Pancreas (tissue), 10 donors: ENCODE measurements around the gene PSME2. TPM values are rescaled to one million over a fixed set of nuclear protein-coding genes. Genes with fewer than 3 reads are reported as not detected.

Experiments
- ATAC-seq, 4 donors: fragments of 200-7000 bp; cut with Tn5 transposase; one replicate each; pipeline versions ENCODE4 v1.8.0 to v1.9.1; 2020; ENCODE audit warnings: mild to moderate bottlenecking in 4 of 4, moderate library complexity in 4 of 4
- DNase-seq, 6 donors: peaks; one replicate each; pipeline ENCODE4 v3.0.0-alpha.2; 2020
- FAIRE-seq: peaks from 2 replicates; lab custom pipeline; 2012; peaks lifted over from hg19 to GRCh38; lab: Jason Lieb, UNC
- H3K27ac ChIP-seq, 4 donors: fragments of 200-600 bp; sonication (generic); 1 replicate in 3 of 4; 2 replicates in 1 of 4; pipeline versions ENCODE4 v1.5.0 to v1.8.0; 2020
- H3K27me3 ChIP-seq, 4 donors: fragments of 200-600 bp; one replicate each; pipeline ENCODE4 v1.8.0; 2021
- H3K36me3 ChIP-seq, 3 donors: fragments of 200-600 bp; sonication (generic) in 1 of 3; one replicate each; pipeline versions ENCODE4 v1.5.0 to v1.8.0; 2020 to 2021
- H3K4me1 ChIP-seq, 3 donors: fragments of 200-600 bp; one replicate each; pipeline ENCODE4 v1.8.0; 2021
- H3K4me3 ChIP-seq, 4 donors: fragments of 200-600 bp; sonication (generic) in 2 of 4; one replicate each; pipeline versions ENCODE4 v1.5.0 to v1.8.0; 2020 to 2021
- H3K9me3 ChIP-seq, 4 donors: fragments of 200-600 bp; one replicate each; pipeline ENCODE4 v1.8.0; 2021
- WGBS, 2 donors: extraction: QIAGEN DNeasy Blood & Tissue Kit; methylation state at CpG; one replicate each; pipeline ENCODE4 v1.1.7; 2013; 5-methylcytosine and 5-hydroxymethylcytosine counted together
- intact Hi-C, 3 donors: fragments of 100-400 bp; cut with DNase I; formaldehyde crosslinking; loops; one replicate each; pipeline versions ENCODE4 v1.11.1 to v1.14.2; 2022
- polyA plus RNA-seq, 2 donors: library from polyadenylated mRNA; stranded (reverse); fragments of 200-250 nt; gene quantifications; one replicate each; pipeline ENCODE4 v1.2.3, GENCODE V29; 2013
- total RNA-seq, 6 donors: library from RNA; stranded (reverse); fragmentation: NEBNext Ultra II Directional in 4 of 6; extraction: Animal tissue kit (Norgen Biotek cat#: 25700) in 4 of 6; gene quantifications; one replicate each; pipeline versions ENCODE4 v1.2.1 to v1.2.4, GENCODE V29; 2021 to 2023
- TF ChIP-seq, protein P1 (sequence below), 4 donors: fragments of 200-600 bp; sonication (generic) in 3 of 4; IDR thresholded peaks; one replicate each; pipeline versions ENCODE4 v1.5.0 to v1.8.0; 2021; ENCODE audit warnings: antibody characterized with exemption in 4 of 4
- donor health status: healthy with polysubstance abuse.
- donor health status: DM: no; HTN: no; CAD: no; lungs with moderate emphysema.
- donor health status: DM: no; HTN: no; CAD: no.
- donor health status: control.
- donor health status: control.
- donor health status: Bipolar disorder and iron deficiency.
- donor health status: DM: yes; HTN: yes; CAD: no.
- donor health status: DM: no; HTN: no; CAD: no.
- donor health status: DM: no; HTN: no; CAD: no.
- donor health status: DM: yes; HTN: yes; CAD: no.

The PSME2 gene
- total and polyA plus RNA-seq, 8 donors: 33.9 to 285 (median 77.9) TPM

DNA sequence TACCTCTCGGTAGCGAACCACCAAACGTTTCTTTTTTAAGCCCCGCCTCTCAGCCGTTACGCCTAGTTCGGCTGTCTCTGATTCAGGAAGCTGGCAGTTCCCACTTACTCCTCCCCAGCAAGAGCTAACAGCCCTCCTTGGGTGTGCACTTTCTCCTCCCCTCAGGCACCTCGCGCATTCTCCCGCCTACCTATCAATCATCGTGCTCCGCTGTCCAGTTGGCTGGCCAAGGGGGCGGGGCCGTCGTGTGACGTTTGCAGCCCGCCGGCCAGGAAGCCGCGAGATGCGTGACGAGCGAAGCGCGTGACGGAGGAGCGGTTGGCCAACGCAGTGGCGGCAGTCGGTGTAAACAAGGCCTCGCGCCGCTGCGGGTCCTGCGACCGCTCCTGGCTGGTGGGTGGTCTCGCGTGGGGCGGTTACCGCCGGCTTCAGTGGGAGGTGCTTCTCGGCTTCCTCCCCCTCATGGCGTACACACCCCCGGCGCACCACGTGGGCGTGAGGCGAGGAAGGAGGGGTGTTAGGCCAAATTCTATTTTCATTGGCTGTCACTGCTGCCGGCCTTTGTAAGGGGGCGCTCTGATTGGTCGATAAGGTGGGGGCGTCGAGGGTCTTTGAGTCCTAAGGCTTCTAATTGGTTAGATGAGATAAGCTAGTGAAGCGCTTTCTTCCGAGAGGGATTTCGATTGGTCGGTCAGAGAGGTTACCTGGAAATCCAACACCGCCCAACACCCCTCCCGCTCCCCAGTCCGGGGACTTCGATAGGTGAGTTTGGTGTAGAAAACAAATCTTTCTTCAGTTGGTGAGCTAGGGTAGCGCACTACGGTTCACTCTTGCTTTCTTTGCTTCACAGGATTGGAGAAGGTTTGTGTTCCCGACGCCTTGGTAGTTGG lies 31.6 kb downstream of the PSME2 start, which contains the start of the genes DCAF11 and NRL:
TSS of gene DCAF11 (plus strand) at position 246 of the 890 bp plus-strand sequence. CDS start 818 bp downstream, outside the sequence.
TSS of gene NRL (minus strand) at position 418 of the 890 bp plus-strand sequence. CDS start 32,101 bp downstream, outside the sequence.
- Histone ChIP-seq H3K9me3 (no peaks in the 10 kb centered on the region), H3K27ac (peak within 1 kb of the TSS; percentile 92 to 100 (median 98)), H3K27me3 (no peaks in the 10 kb centered on the region), H3K4me3 (peak within 1 kb of the TSS; percentile 44 to 74 (median 56)), H3K36me3 (peaks cover 4 to 27% (median 22%) of the 10 kb centered on the region in 3 donors), H3K4me1 (peaks cover 0 to 31% (median 10%) of the 10 kb centered on the region in 3 donors)
- intact Hi-C loops: no loop called here
- DNase-seq: peak; percentile 97 to 99 (median 99)
- TF ChIP-seq, protein P1, sequence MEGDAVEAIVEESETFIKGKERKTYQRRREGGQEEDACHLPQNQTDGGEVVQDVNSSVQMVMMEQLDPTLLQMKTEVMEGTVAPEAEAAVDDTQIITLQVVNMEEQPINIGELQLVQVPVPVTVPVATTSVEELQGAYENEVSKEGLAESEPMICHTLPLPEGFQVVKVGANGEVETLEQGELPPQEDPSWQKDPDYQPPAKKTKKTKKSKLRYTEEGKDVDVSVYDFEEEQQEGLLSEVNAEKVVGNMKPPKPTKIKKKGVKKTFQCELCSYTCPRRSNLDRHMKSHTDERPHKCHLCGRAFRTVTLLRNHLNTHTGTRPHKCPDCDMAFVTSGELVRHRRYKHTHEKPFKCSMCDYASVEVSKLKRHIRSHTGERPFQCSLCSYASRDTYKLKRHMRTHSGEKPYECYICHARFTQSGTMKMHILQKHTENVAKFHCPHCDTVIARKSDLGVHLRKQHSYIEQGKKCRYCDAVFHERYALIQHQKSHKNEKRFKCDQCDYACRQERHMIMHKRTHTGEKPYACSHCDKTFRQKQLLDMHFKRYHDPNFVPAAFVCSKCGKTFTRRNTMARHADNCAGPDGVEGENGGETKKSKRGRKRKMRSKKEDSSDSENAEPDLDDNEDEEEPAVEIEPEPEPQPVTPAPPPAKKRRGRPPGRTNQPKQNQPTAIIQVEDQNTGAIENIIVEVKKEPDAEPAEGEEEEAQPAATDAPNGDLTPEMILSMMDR (IDR thresholded peaks at IDR 0.05): no peak
- 0% methylated on average over 64 to 65 of the region's 65 CpGs for WGBS, 2 donors
- FAIRE-seq: peak; percentile 95
- peak; percentile 85 to 92 (median 86) for ATAC-seq

DNA sequence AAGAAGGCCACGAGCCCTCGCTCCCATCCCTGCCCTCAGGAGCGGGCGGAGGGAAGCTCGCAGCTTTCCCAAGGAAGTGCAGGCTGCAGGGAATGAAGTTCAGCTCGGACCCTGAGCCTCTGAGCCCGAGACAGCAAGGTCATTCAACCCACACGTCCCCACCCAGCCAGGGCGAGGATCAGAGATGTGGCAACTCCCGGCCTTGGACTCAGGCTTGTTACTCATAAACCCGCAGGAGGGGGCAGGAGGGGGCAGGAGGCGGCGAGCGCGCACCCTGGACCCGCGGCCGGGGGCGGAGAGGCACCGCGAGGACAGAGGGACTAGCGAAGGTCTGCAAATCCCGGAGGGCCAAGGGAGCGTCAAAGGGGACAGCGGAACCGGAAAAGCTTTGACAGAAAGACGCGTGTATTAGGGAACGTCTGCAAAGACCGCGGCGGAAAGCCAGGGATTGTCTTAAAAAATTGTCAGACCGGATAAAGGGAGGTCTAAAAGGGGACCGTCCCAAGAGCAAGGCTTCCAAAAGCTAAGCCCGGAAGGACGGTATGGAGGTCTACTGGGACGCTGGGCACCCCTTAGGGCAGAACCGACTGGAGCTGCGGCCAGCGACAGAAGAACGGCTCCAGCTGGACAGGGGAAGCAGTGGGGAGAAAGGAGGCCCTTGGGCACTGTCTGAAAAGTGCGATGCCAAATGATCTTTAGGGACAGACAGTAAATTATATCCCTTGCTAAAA lies 32.4 kb downstream of the PSME2 start:
- Histone ChIP-seq H3K4me3 (peak overlapping the region; percentile 44 to 61 (median 50)), H3K4me1 (peaks cover 2 to 37% (median 14%) of the 10 kb centered on the region in 3 donors), H3K27ac (peak overlapping the region; percentile 92 to 100 (median 98)), H3K27me3 (no peaks in the 10 kb centered on the region), H3K36me3 (peaks cover 4 to 19% (median 14%) of the 10 kb centered on the region in 3 donors), H3K9me3 (no peaks in the 10 kb centered on the region)
- ATAC-seq (peak; percentile 55 to 67 (median 61)), FAIRE-seq (no peak), DNase-seq (peak; percentile 88 to 94 (median 90))
- TF ChIP-seq, protein P1 (IDR thresholded peaks at IDR 0.05): no peak
- 0 to 1% methylated on average over 42 of the region's 42 CpGs for WGBS, 2 donors
- intact Hi-C loops: no loop called here

DNA sequence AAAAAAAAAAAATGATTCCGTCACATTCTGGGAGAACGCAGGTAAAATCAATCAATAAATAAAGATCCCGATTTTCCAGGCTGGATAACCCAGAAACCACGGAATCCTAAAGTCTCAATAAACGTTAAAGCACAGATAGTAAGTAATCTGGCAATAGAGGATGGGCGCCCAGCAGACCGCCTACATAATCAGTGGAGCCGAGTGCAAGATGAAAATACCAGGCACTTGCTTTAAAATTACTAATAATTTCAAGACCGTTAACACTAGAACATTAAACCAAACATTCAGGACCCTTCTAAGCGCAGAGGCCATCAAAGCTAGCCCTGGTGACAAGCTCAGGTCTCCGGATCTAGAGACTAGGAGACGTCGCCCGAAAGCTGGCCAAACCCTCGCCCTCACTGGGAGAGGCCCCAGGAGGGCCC lies 33.0 kb downstream of the PSME2 start:
- DNase-seq (no peak), ATAC-seq (no peak), FAIRE-seq (no peak)
- Histone ChIP-seq H3K36me3 (peaks cover 2 to 13% (median 8%) of the 10 kb centered on the region in 3 donors), H3K27me3 (no peaks in the 10 kb centered on the region), H3K4me1 (peaks cover 3 to 42% (median 16%) of the 10 kb centered on the region in 3 donors), H3K27ac (peak overlapping the region; percentile 92 to 100 (median 98)), H3K4me3 (peak overlapping the region; percentile 44 to 61 (median 50)), H3K9me3 (no peaks in the 10 kb centered on the region)
- 5 to 7% methylated on average over 15 of the region's 15 CpGs for WGBS, 2 donors
- TF ChIP-seq, protein P1 (IDR thresholded peaks at IDR 0.05): no peak
- intact Hi-C loops: no loop called here

DNA sequence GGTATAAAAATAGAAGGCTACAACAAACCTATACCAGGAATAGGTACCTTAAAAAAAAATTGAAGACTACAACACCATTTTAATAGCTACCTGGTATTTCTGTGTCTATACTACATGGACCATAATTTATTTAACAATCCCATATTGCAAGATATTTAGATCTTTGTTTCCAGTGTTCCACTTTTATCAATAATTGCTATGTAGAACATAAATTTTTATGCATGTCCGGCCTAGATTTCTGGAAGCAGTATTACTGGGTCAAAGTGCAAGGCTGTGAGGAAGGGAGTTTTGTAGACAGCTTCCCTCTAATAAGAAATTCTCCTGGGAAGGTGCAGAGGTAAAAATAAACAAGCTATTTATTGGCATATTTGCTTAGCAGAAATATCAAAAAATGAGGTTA lies 35.9 kb downstream of the PSME2 start:
- 11 to 18% methylated on average over 1 of the region's 1 CpG for WGBS, 2 donors
- TF ChIP-seq, protein P1 (IDR thresholded peaks at IDR 0.05): no peak
- no peak overlapping the region for H3K4me3 ChIP-seq
- no peaks in the 10 kb centered on the region for H3K36me3 ChIP-seq
- H3K4me1 ChIP-seq: peaks cover 3 to 27% (median 16%) of the 10 kb centered on the region in 3 donors
- no peak for ATAC-seq
- H3K9me3 ChIP-seq: no peaks in the 10 kb centered on the region
- no peak for DNase-seq
- intact Hi-C loops: no loop called here
- no peaks in the 10 kb centered on the region for H3K27me3 ChIP-seq
- H3K27ac ChIP-seq: peak overlapping the region in 2 of 4 donors; percentile 45 to 50
- FAIRE-seq: no peak
